IMR-90 (cell line): ENCODE results near the gene DNAJB2. TPM values are rescaled to one million over a fixed set of nuclear protein-coding genes. Genes with fewer than 3 reads are reported as not detected.

Experiments
- ATAC-seq: fragments of 200-7000 bp; cut with Tn5 transposase; 2 replicates; pipeline ENCODE4 v1.9.1; 2020; ENCODE audit warnings: low read depth, mild to moderate bottlenecking, moderate library complexity
- BruUV-seq: library from RNA; stranded (reverse); fragments of 400-500 nt; replicated peaks from 2 replicates; lab custom pipeline; 2021; lab: Mats Ljungman, UMichigan
- CTCF ChIA-PET: fragments of 300-600 bp; formaldehyde crosslinking; extraction: SDS; loops from one replicate; lab custom pipeline; 2021; ENCODE audit warnings: antibody characterized with exemption; lab: Yijun Ruan, JAX
- POLR2A ChIA-PET: fragments of 300-600 bp; sonication (Branson Sonifier 250); formaldehyde crosslinking; loops from one replicate; lab custom pipeline; 2022; ENCODE audit warnings: antibody characterized with exemption; ENCODE audit not compliant: unreplicated experiment; lab: Charles Lee
- DNase-seq: peaks from one replicate; pipeline ENCODE4 v3.0.0; 2013
- H2AFZ ChIP-seq: replicated peaks from 2 replicates; pipeline ENCODE3; 2013; ENCODE audit warnings: low read length, mild to moderate bottlenecking; ENCODE audit not compliant: poor library complexity
- H2AK5ac ChIP-seq: 2 replicates; pipeline ENCODE4 v1.6.1; 2013; ENCODE audit warnings: low read depth, low read length, inconsistent platforms
- H2AK9ac ChIP-seq: replicated peaks from 2 replicates; pipeline ENCODE3; 2013; ENCODE audit warnings: mild to moderate bottlenecking, low read depth, low read length, moderate library complexity; ENCODE audit not compliant: poor library complexity
- H2BK120ac ChIP-seq: 2 replicates; pipeline ENCODE4 v1.6.1; 2013; ENCODE audit warnings: low read depth, low read length, inconsistent platforms
- H2BK15ac ChIP-seq: 3 replicates; pipeline ENCODE4 v1.6.1; 2013; ENCODE audit warnings: low read depth, low read length, inconsistent platforms
- H2BK20ac ChIP-seq: 2 replicates; pipeline ENCODE4 v1.6.1; 2013; ENCODE audit warnings: low read depth, mild to moderate bottlenecking, inconsistent platforms, low read length, moderate library complexity
- H2BK5ac ChIP-seq: 2 replicates; pipeline ENCODE4 v1.6.1; 2013; ENCODE audit warnings: mild to moderate bottlenecking, low read depth, low read length, inconsistent platforms; ENCODE audit not compliant: poor library complexity, severe bottlenecking
- H3K14ac ChIP-seq: replicated peaks from 2 replicates; pipeline ENCODE4 v1.6.1; 2013; ENCODE audit warnings: low read depth, low read length, inconsistent platforms
- H3K18ac ChIP-seq: 2 replicates; pipeline ENCODE4 v1.6.1; 2013; ENCODE audit warnings: low read depth, low read length, control low read depth
- H3K23ac ChIP-seq: 2 replicates; pipeline ENCODE4 v1.6.1; 2013; ENCODE audit warnings: low read depth, low read length, inconsistent platforms
- H3K27ac ChIP-seq: 2 replicates; pipeline ENCODE4 v1.5.1; 2013; ENCODE audit warnings: mild to moderate bottlenecking, control low read depth, low read length; ENCODE audit not compliant: insufficient read depth
- H3K27me3 ChIP-seq: 2 replicates; pipeline ENCODE4 v1.6.1; 2013; ENCODE audit warnings: low read length; ENCODE audit not compliant: control insufficient read depth, insufficient read depth
- H3K36me3 ChIP-seq: 2 replicates; pipeline ENCODE4 v1.6.1; 2013; ENCODE audit warnings: low read length, mixed read lengths; ENCODE audit not compliant: control insufficient read depth, insufficient read depth
- H3K4ac ChIP-seq: 2 replicates; pipeline ENCODE4 v1.6.1; 2013; ENCODE audit warnings: low read depth, low read length, inconsistent platforms
- H3K4me1 ChIP-seq: 2 replicates; pipeline ENCODE4 v1.6.1; 2013; ENCODE audit warnings: low read length, mixed read lengths; ENCODE audit not compliant: control insufficient read depth, insufficient read depth
- H3K4me2 ChIP-seq: 2 replicates; pipeline ENCODE4 v1.6.1; 2013; ENCODE audit warnings: low read depth, mild to moderate bottlenecking, control low read depth, low read length, moderate library complexity
- H3K4me3 ChIP-seq: 2 replicates; pipeline ENCODE4 v1.5.1; 2013; ENCODE audit warnings: low read depth, mild to moderate bottlenecking, control low read depth, low read length, moderate library complexity; ENCODE audit not compliant: insufficient read depth
- H3K56ac ChIP-seq: 2 replicates; pipeline ENCODE4 v1.6.1; 2013; ENCODE audit warnings: low read length, inconsistent platforms; ENCODE audit not compliant: insufficient read depth; ENCODE audit errors: extremely low read depth
- H3K79me1 ChIP-seq, 2 experiments: 2 replicates each; pipeline ENCODE4 v1.6.1; 2013; ENCODE audit warnings: low read length in 2 of 2, inconsistent platforms in 1 of 2, low read depth in 1 of 2
- H3K9ac ChIP-seq: 2 replicates; pipeline ENCODE4 v1.6.1; 2013; ENCODE audit warnings: low read depth, low read length, control low read depth
- H3K9me1 ChIP-seq: 2 replicates; pipeline ENCODE4 v1.6.1; 2013; ENCODE audit warnings: low read length, inconsistent platforms; ENCODE audit not compliant: insufficient read depth
- H3K9me3 ChIP-seq: 2 replicates; pipeline ENCODE4 v1.6.1; 2013; ENCODE audit warnings: low read length; ENCODE audit not compliant: control insufficient read depth, insufficient read depth
- H4K20me1 ChIP-seq: 2 replicates; pipeline ENCODE4 v1.6.1; 2013; ENCODE audit warnings: low read length, inconsistent platforms; ENCODE audit not compliant: insufficient read depth
- H4K5ac ChIP-seq: 2 replicates; pipeline ENCODE4 v1.6.1; 2013; ENCODE audit warnings: mild to moderate bottlenecking, low read depth, low read length, control low read depth
- H4K8ac ChIP-seq, 2 experiments: 2 replicates each; pipeline ENCODE4 v1.6.1; 2013; ENCODE audit warnings: low read depth in 2 of 2, low read length in 2 of 2, control low read depth in 1 of 2, inconsistent platforms in 1 of 2
- H4K91ac ChIP-seq: 2 replicates; pipeline ENCODE4 v1.6.1; 2013; ENCODE audit warnings: low read depth, low read length, inconsistent platforms; ENCODE audit not compliant: insufficient read depth
- CHD1 ChIP-seq: IDR thresholded peaks from 2 replicates; pipeline ENCODE4 v1.6.1; 2012; ENCODE audit warnings: low read depth, low read length, improper control_type of control experiment
- MAFK ChIP-seq: IDR thresholded peaks from 2 replicates; pipeline ENCODE4 v1.6.1; 2012; ENCODE audit warnings: low read depth, low read length, improper control_type of control experiment
- POLR2A ChIP-seq: IDR thresholded peaks from 2 replicates; pipeline ENCODE4 v1.6.1; 2012; ENCODE audit warnings: mild to moderate bottlenecking, low read depth, low read length
- RFX5 ChIP-seq: IDR thresholded peaks from 2 replicates; pipeline ENCODE4 v1.8.0; 2012; ENCODE audit warnings: low read depth, mild to moderate bottlenecking, low read length, moderate library complexity
- WGBS, 2 experiments: methylation state at CpG; one replicate each; pipeline versions ENCODE4 v1.1.5 to v1.1.7; 2013; ENCODE audit warnings: missing lambda C conversion rate in 2 of 2; ENCODE audit not compliant: insufficient read length in 1 of 2; ENCODE audit errors: extremely low coverage in 2 of 2; 5-methylcytosine and 5-hydroxymethylcytosine counted together
- dilution Hi-C: fragments of 300-500 bp; cut with HindIII; formaldehyde crosslinking; loops from one replicate; pipeline ENCODE4 v1.14.3; 2018; ENCODE audit warnings: low sequenced_read_pairs; ENCODE audit not compliant: unreplicated experiment
- in situ Hi-C: fragments of 300-500 bp; cut with MboI; formaldehyde crosslinking; loops from 3 replicates; pipeline ENCODE4 v1.14.3; 2019; ENCODE audit warnings: low sequenced_read_pairs, inconsistent platforms, mixed read lengths
- intact Hi-C: fragments of 100-400 bp; cut with micrococcal nuclease; formaldehyde crosslinking; loops from 2 replicates; pipeline ENCODE4 v1.10.0; 2022
- polyA plus RNA-seq, 3 experiments: library from polyadenylated mRNA; depleted of rRNA; stranded (reverse); fragments of >200 nt; gene quantifications; 2 replicates each; pipeline ENCODE4 v1.2.3, GENCODE V29; 2012; ENCODE audit warnings: low replicate concordance in 1 of 3
- total RNA-seq: library from RNA; depleted of rRNA; stranded (reverse); fragments of >200 nt; gene quantifications from 2 replicates; pipeline ENCODE4 v1.2.3, GENCODE V29; 2012

DNAJB2 gene
- total and polyA plus RNA-seq, 2 of the 4 experiments (the other 2 are of a cell fraction): 30.6 to 45.8 TPM

- Histone ChIP-seq H3K9ac (no peak overlapping the region), H3K36me3 (no peaks in the 10 kb centered on the region), H3K9me3 (no peaks in the 10 kb centered on the region), H4K8ac (no peak overlapping the region), H3K4me2 (no peak overlapping the region), H3K56ac (no peak overlapping the region), H2AK9ac (no peak overlapping the region), H2AK5ac (no peak overlapping the region), H3K27me3 (peaks cover 42% of the 10 kb centered on the region), H3K23ac (no peak overlapping the region), H2BK20ac (no peak overlapping the region), H3K14ac (no peak overlapping the region), H2BK120ac (no peak overlapping the region), H2AFZ (no peak overlapping the region), H4K20me1 (no peaks in the 10 kb centered on the region), H4K5ac (no peak overlapping the region), H2BK5ac (no peak overlapping the region), H3K4me3 (no peak overlapping the region), H3K4me1 (no peaks in the 10 kb centered on the region), H3K4ac (no peak overlapping the region), H3K18ac (no peak overlapping the region), H4K91ac (no peak overlapping the region), H3K9me1 (no peaks in the 10 kb centered on the region), H3K27ac (no peak overlapping the region), H2BK15ac (no peak overlapping the region), H3K79me1 (no peaks in the 10 kb centered on the region)
- intact Hi-C loops: no loop called here
- in situ Hi-C loops: no loop called here
- ChIA-PET CTCF (no interaction called here), POLR2A (no interaction called here)
- no CpG with 5 or more reads among the region's 4 CpGs for WGBS, 2 experiments
- DNase-seq (no peak), ATAC-seq (no peak)
- TF ChIP-seq POLR2A (no peak), MAFK (no peak), RFX5 (no peak), CHD1 (no peak)
- BruUV-seq: no TSS peak
- dilution Hi-C loops: no loop called here
Measured at GRCh38 chr2:219323434-219323833, 44.3 kb downstream of the DNAJB2 start.
